Gastrocnemius medialis (tissue), 4 donors: ENCODE data around the gene IQCM.

Experiments
- POLR2A ChIP-seq, 2 donors: fragments of 450-650 bp; IDR thresholded peaks; one replicate each; pipeline ENCODE4 v1.6.1; 2017; ENCODE audit warnings: antibody characterized with exemption in 2 of 2, mild to moderate bottlenecking in 2 of 2, moderate library complexity in 2 of 2
- TF ChIP-seq, protein P1 (sequence below), 5 experiments: fragments of 450-650 bp in 3 of 5; fragments of 200-600 bp in 2 of 5; sonication (generic) in 2 of 5; IDR thresholded peaks in 4 of 5; conservative IDR thresholded peaks in 1 of 5; 1 replicate in 4 of 5; 2 replicates in 1 of 5; pipeline ENCODE4 v1.5.1; 2016 to 2019; ENCODE audit warnings: antibody characterized with exemption in 5 of 5, mild to moderate bottlenecking in 3 of 5, moderate library complexity in 3 of 5

GRCh38 chr4:149735796-149736195 lies 79.8 kb downstream of the IQCM start:
- TF ChIP-seq, protein P1, sequence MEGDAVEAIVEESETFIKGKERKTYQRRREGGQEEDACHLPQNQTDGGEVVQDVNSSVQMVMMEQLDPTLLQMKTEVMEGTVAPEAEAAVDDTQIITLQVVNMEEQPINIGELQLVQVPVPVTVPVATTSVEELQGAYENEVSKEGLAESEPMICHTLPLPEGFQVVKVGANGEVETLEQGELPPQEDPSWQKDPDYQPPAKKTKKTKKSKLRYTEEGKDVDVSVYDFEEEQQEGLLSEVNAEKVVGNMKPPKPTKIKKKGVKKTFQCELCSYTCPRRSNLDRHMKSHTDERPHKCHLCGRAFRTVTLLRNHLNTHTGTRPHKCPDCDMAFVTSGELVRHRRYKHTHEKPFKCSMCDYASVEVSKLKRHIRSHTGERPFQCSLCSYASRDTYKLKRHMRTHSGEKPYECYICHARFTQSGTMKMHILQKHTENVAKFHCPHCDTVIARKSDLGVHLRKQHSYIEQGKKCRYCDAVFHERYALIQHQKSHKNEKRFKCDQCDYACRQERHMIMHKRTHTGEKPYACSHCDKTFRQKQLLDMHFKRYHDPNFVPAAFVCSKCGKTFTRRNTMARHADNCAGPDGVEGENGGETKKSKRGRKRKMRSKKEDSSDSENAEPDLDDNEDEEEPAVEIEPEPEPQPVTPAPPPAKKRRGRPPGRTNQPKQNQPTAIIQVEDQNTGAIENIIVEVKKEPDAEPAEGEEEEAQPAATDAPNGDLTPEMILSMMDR (IDR thresholded peaks at IDR 0.05 in 4 of 5, conservative IDR thresholded peaks at IDR 0.05 in 1 of 5): no peak
- TF ChIP-seq POLR2A (IDR thresholded peaks at IDR 0.05): no peak
